ENCODE results near the gene NNAT.

Gene NNAT

DNA sequence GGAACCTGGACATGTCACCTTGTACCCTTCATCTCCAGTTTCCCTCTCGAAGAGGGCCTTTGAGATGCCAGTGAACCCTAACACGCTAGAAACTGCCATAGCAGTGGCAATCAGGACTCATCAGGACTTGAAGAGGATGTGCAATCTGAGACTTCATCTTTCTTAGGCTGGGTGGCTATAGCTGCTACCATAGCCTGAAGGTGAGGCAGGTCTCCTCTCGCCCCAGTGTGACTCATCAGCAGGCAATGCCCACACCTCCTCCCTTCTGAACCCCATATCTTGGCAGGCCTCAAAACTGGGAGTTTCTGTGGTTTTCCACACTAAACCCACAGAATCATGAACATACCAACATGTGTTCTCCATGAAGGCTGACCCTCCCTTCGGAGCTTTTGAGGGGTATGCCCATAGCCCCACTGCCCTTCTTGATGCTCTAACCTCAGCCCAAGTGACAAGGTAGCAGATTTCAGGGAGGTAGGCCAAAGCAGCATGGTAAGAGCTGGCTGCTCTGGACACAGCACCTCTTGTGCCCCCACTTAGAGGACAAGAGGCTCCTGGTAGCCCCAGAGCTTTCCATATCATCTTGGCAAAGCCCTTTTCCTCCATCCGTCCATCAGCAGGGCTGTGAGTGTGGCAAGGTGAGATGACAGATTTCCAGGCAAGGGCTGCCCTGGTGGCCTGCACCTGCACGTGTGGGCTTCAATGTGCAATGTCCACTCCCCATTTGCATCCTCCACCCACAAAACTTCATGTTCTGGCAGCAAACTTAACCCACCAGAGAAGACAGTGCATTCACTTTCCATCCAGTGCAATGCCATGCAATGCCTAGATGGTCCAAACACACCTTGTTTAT lies 4.0 kb downstream of the NNAT start:
- DNase-seq (ENCODE audit: extremely low read depth, low read depth) = no peak
- TF ChIP-seq, protein P1, sequence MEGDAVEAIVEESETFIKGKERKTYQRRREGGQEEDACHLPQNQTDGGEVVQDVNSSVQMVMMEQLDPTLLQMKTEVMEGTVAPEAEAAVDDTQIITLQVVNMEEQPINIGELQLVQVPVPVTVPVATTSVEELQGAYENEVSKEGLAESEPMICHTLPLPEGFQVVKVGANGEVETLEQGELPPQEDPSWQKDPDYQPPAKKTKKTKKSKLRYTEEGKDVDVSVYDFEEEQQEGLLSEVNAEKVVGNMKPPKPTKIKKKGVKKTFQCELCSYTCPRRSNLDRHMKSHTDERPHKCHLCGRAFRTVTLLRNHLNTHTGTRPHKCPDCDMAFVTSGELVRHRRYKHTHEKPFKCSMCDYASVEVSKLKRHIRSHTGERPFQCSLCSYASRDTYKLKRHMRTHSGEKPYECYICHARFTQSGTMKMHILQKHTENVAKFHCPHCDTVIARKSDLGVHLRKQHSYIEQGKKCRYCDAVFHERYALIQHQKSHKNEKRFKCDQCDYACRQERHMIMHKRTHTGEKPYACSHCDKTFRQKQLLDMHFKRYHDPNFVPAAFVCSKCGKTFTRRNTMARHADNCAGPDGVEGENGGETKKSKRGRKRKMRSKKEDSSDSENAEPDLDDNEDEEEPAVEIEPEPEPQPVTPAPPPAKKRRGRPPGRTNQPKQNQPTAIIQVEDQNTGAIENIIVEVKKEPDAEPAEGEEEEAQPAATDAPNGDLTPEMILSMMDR (IDR thresholded peaks at IDR 0.05; ENCODE audit: low read depth, low read length, missing control alignments) = no peak
- peak overlapping the region; percentile 99 for H3K4me3 ChIP-seq (replicated peaks; ENCODE audit: low read depth, low read length)

- DNase-seq (ENCODE audit: extremely low read depth, low read depth) = no peak
- TF ChIP-seq, protein P1 (IDR thresholded peaks at IDR 0.05; ENCODE audit: low read depth, low read length, missing control alignments) = no peak
- peak overlapping the region; percentile 99 for H3K4me3 ChIP-seq (replicated peaks; ENCODE audit: low read depth, low read length)
These were observed 4.8 kb downstream of the NNAT start for GRCh38 chr20:37525810-37526209.

GRCh38 chr20:37526238-37526838 lies 5.3 kb downstream of the NNAT start:
- H3K4me3 ChIP-seq (replicated peaks; ENCODE audit: low read depth, low read length) = peak overlapping the region; percentile 99
- DNase-seq (ENCODE audit: extremely low read depth, low read depth) = no peak
- TF ChIP-seq, protein P1 (IDR thresholded peaks at IDR 0.05; ENCODE audit: low read depth, low read length, missing control alignments) = no peak

DNA sequence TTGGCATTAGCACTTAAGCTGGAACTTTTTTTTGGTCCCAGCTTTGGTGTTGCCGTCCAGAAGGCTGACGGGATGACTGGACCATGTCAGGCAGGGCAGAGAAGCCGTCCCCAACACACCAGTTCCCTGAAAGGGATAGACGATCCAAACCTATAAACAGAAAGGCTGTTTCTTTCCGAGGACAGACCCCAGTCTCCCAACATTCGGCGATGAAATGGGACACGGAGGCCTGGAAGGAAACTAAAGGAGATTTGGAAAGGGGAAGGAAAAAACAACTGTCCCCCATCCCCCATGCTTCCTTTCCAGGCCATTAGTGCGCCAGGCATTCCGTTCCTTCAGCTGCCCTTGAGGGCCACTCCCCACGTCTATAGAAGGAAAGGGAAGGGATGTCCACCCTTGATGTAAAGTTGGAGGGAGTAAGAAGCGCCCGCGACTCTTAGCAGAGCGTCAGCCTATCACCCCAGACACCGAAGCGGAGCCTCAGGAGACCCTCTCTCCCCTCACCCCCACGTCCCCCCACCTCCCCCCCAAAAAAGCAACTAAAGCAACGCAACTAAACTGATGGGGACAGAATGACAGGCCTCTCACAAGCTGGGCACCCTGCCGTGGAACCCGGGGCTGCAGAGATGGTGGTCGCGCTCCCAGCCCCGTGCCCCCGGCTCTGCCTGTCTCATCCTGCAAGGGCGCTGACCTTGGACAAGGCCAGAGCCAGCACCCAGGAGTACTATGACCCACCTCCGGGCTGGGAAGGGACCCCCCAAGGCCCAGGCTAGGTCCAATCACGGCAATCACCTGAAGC lies 6.0 kb downstream of the NNAT start:
- TF ChIP-seq, protein P1 (IDR thresholded peaks at IDR 0.05; ENCODE audit: low read depth, low read length, missing control alignments) = no peak
- DNase-seq (ENCODE audit: extremely low read depth, low read depth) = no peak
- peak overlapping the region; percentile 99 for H3K4me3 ChIP-seq (replicated peaks; ENCODE audit: low read depth, low read length)

- DNase-seq (ENCODE audit: extremely low read depth, low read depth) = no peak
- TF ChIP-seq, protein P1 (IDR thresholded peaks at IDR 0.05; ENCODE audit: low read depth, low read length, missing control alignments) = no peak
- peak within 1 kb of the TSS; percentile 99 for H3K4me3 ChIP-seq (replicated peaks; ENCODE audit: low read depth, low read length)
These were observed 6.8 kb downstream of the NNAT start, which contains the start of gene BLCAP for GRCh38 chr20:37527638-37528445. BLCAP (minus strand) TSS chr20:37527876; CDS start chr20:37519174, 8,702 bp downstream.
